Measurements from ENCODE around the gene MYO9B. TPM values are rescaled to one million over a fixed set of nuclear protein-coding genes. Genes with fewer than 3 reads are reported as not detected.
A peak's percentile ranks its signal among the peaks of the same experiment; 100 is the strongest.

Gene MYO9B
- total and polyA plus RNA-seq, 9 of the 15 experiments (the other 6 are each of a cell fraction or from before 2014, with no cell fraction given) = 2.4 to 77.6 (median 23.0) TPM

GRCh38 chr19:17070421-17070820 lies 5.2 kb upstream of the MYO9B start:
- H4K20me1 ChIP-seq (replicated peaks; ENCODE audit: control insufficient read depth, insufficient read depth, low read length) = 0 out of 2 replicates have a peak, but pooled peaks cover 5% of the 10 kb centered on the region
- no peak for FAIRE-seq
- intact Hi-C loops (cut with micrococcal nuclease) = loop anchor here (10.0 kb wide), 1 partner anchor 134 kb away; no protein-coding TSS in a partner anchor
- H3K4me1 ChIP-seq (replicated peaks in 1 of 2; ENCODE audit: control insufficient read depth in 2 of 2, insufficient read depth in 2 of 2, low read length in 2 of 2) = peaks cover 7 to 19% of the 10 kb centered on the region in 2 experiments; a peak in 4 of 5 replicates
- peaks cover 71% of the 10 kb centered on the region for H3K79me2 ChIP-seq (ENCODE audit: control insufficient read depth, insufficient read depth, low read length)
- H3K9ac ChIP-seq (ENCODE audit: insufficient read depth in 1 of 2, low read depth in 2 of 2, low read length in 2 of 2) = peak overlapping the region in 1 of 2 experiments; percentile 56; a peak in 2 of 4 replicates
- no peak for TF ChIP-seq SRSF7 (optimal IDR thresholded peaks at IDR 0.05; ENCODE audit: low read depth, low read length)
- 0 out of 2 replicates have a peak, but pooled peaks have one; percentile 43 for TF ChIP-seq POLR2A (conservative IDR thresholded peaks at IDR 0.05)
- in situ Hi-C loops (cut with MboI) = loop anchor here (5.0 kb wide), 1 partner anchor 217 kb away; no protein-coding TSS in a partner anchor
- H3K27ac ChIP-seq (ENCODE audit: extremely low read depth, low read depth, low read length) = no peak overlapping the region; the same call in 2 of the 3 replicates
- H3K4me2 ChIP-seq (ENCODE audit: insufficient read depth, low read length) = no peak overlapping the region
- no peaks in the 10 kb centered on the region for H3K9me3 ChIP-seq (replicated peaks; ENCODE audit: control insufficient read depth, insufficient read depth, low read depth, low read length)
- ChIA-PET CTCF (ENCODE audit: low intra/inter-chr PET ratio) (interaction anchor here (0.7 kb wide), 1 partner anchor 212 kb away, joined by 3 read pairs; no protein-coding TSS in a partner anchor), POLR2A (no interaction called here)
- ATAC-seq = no peak
- H3K9me1 ChIP-seq (ENCODE audit: control insufficient read depth, insufficient read depth, low read length) = peaks cover 3% of the 10 kb centered on the region
- H3K36me3 ChIP-seq (ENCODE audit: control insufficient read depth, insufficient read depth, low read length) = peaks cover 74% of the 10 kb centered on the region
- DNase-seq (ENCODE audit: extremely low read depth in 1 of 4, low spot score in 3 of 4) = no peak
- no peak overlapping the region for H2AFZ ChIP-seq (ENCODE audit: low read depth, low read length)
- no peak overlapping the region for H3K4me3 ChIP-seq
- H3K27me3 ChIP-seq (ENCODE audit: control insufficient read depth in 2 of 2, insufficient read depth in 2 of 2, low read length in 2 of 2) = no peaks in the 10 kb centered on the region; a peak in 1 of 5 replicates
- 94% methylated on average over 11 of the region's 12 CpGs for WGBS (ENCODE audit: insufficient coverage, low coverage, missing lambda C conversion rate)
- no TSS peak for BruUV-seq (replicated peaks)

- WGBS (ENCODE audit: insufficient coverage, low coverage, missing lambda C conversion rate) = 82% methylated on average over 6 of the region's 7 CpGs
- intact Hi-C loops (cut with micrococcal nuclease) = loop anchor here (10.0 kb wide), 1 partner anchor 134 kb away; no protein-coding TSS in a partner anchor
- peaks cover 7 to 21% of the 10 kb centered on the region in 2 experiments; a peak in 4 of 5 replicates for H3K4me1 ChIP-seq (replicated peaks in 1 of 2; ENCODE audit: control insufficient read depth in 2 of 2, insufficient read depth in 2 of 2, low read length in 2 of 2)
- no peak overlapping the region for H3K4me2 ChIP-seq (ENCODE audit: insufficient read depth, low read length)
- 0 out of 2 replicates have a peak, but pooled peaks cover 5% of the 10 kb centered on the region for H4K20me1 ChIP-seq (replicated peaks; ENCODE audit: control insufficient read depth, insufficient read depth, low read length)
- no peak overlapping the region for H3K27ac ChIP-seq (ENCODE audit: extremely low read depth, low read depth, low read length)
- no peaks in the 10 kb centered on the region for H3K9me3 ChIP-seq (replicated peaks; ENCODE audit: control insufficient read depth, insufficient read depth, low read depth, low read length)
- no peak for ATAC-seq
- H2AFZ ChIP-seq (ENCODE audit: low read depth, low read length) = no peak overlapping the region
- peak overlapping the region in 1 of 2 experiments; percentile 79; a peak in 1 of 4 replicates for H3K9ac ChIP-seq (ENCODE audit: insufficient read depth in 1 of 2, low read depth in 2 of 2, low read length in 2 of 2)
- no peak overlapping the region for H3K4me3 ChIP-seq
- H3K27me3 ChIP-seq (ENCODE audit: control insufficient read depth in 2 of 2, insufficient read depth in 2 of 2, low read length in 2 of 2) = no peaks in the 10 kb centered on the region; a peak in 1 of 5 replicates
- no TSS peak for BruUV-seq (replicated peaks)
- H3K9me1 ChIP-seq (ENCODE audit: control insufficient read depth, insufficient read depth, low read length) = peaks cover 3% of the 10 kb centered on the region
- ChIA-PET CTCF (ENCODE audit: low intra/inter-chr PET ratio) (interaction anchor here (0.7 kb wide), 1 partner anchor 212 kb away, joined by 3 read pairs; no protein-coding TSS in a partner anchor), POLR2A (interaction anchor here (0.6 to 1.4 kb wide), 3 partner anchors 9 to 84 kb away, joined by 3 to 4 read pairs (median 3); no protein-coding TSS in a partner anchor)
- H3K36me3 ChIP-seq (ENCODE audit: control insufficient read depth, insufficient read depth, low read length) = peaks cover 72% of the 10 kb centered on the region
- in situ Hi-C loops (cut with MboI) = loop anchor here (5.0 kb wide), 1 partner anchor 216 kb away; no protein-coding TSS in a partner anchor
- no peak for FAIRE-seq
- H3K79me2 ChIP-seq (ENCODE audit: control insufficient read depth, insufficient read depth, low read length) = peaks cover 70% of the 10 kb centered on the region
- no peak for DNase-seq (ENCODE audit: extremely low read depth in 1 of 4, low spot score in 3 of 4)
- TF ChIP-seq SFPQ (IDR thresholded peaks at IDR 0.05; ENCODE audit: low read depth, low read length) = no peak
- TF ChIP-seq TEAD1 (CRISPR knock-in tag; IDR thresholded peaks at IDR 0.05) = no peak
- TF ChIP-seq SRSF1 (IDR thresholded peaks at IDR 0.05; ENCODE audit: low read depth, low read length) = no peak
- TF ChIP-seq NFATC3 (IDR thresholded peaks at IDR 0.05) = no peak
- no peak for TF ChIP-seq KLF13 (tag; IDR thresholded peaks at IDR 0.05; ENCODE audit: borderline replicate concordance, low read depth)
- TF ChIP-seq MCM2 (IDR thresholded peaks at IDR 0.05; ENCODE audit: low read depth) = no peak
- TF ChIP-seq HMGXB4 (CRISPR knock-in tag; IDR thresholded peaks at IDR 0.05) = no peak
- TF ChIP-seq CHD1 (IDR thresholded peaks at IDR 0.05; ENCODE audit: low read length) = no peak
- no peak for TF ChIP-seq MEF2D (tag; conservative IDR thresholded peaks at IDR 0.05; ENCODE audit: low read depth)
- no peak for TF ChIP-seq RFX5 (IDR thresholded peaks at IDR 0.05; ENCODE audit: low read depth, low read length)
Observed at GRCh38 chr19:17070912-17071311, 4.7 kb upstream of the MYO9B start.
